ENCODE measurements around the gene TEX10.

DNA sequence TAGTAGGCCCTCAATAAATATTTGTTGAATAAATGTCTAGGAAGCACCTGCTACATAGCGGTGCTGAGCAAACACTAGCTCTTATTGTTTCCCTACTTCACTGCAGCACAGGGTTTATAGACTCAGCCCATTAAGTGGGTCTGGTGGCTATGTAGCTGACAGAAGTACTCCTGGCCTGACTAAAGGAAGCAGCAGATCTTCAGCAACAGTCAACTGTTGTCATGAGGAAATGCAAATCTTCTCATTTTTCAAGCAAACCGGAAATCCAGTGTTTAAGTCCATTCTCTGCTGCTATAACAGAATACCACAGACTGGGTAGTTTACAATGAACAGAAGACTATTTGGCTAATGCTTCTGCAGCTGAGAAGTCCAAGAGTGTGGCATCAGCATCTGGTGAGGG lies 2.8 kb upstream of the TEX10 start:
- TF ChIP-seq, protein P1, sequence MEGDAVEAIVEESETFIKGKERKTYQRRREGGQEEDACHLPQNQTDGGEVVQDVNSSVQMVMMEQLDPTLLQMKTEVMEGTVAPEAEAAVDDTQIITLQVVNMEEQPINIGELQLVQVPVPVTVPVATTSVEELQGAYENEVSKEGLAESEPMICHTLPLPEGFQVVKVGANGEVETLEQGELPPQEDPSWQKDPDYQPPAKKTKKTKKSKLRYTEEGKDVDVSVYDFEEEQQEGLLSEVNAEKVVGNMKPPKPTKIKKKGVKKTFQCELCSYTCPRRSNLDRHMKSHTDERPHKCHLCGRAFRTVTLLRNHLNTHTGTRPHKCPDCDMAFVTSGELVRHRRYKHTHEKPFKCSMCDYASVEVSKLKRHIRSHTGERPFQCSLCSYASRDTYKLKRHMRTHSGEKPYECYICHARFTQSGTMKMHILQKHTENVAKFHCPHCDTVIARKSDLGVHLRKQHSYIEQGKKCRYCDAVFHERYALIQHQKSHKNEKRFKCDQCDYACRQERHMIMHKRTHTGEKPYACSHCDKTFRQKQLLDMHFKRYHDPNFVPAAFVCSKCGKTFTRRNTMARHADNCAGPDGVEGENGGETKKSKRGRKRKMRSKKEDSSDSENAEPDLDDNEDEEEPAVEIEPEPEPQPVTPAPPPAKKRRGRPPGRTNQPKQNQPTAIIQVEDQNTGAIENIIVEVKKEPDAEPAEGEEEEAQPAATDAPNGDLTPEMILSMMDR (IDR thresholded peaks at IDR 0.05), result no peak
- TF ChIP-seq POLR2A (IDR thresholded peaks at IDR 0.05), result no peak
